Osteoblast (primary cell): ENCODE results near the gene KIF23. TPM values are rescaled to one million over a fixed set of nuclear protein-coding genes. Genes with fewer than 3 reads are reported as not detected.
"Not testable (repeated sequence)": the region's sequence is repeated elsewhere in the genome, so short reads cannot be mapped to it uniquely, and the experiment has no call there.

Source experiments
- DNase-seq: peaks from one replicate; pipeline ENCODE4 v3.0.0; 2011; ENCODE audit warnings: low spot score, mixed read lengths; ENCODE audit not compliant: insufficient read length; ENCODE audit errors: missing footprints
- H2AFZ ChIP-seq: 2 replicates; pipeline ENCODE4 v1.6.0; 2011; ENCODE audit warnings: mild to moderate bottlenecking, low read length
- H3K27ac ChIP-seq: 2 replicates; pipeline ENCODE4 v1.5.1; 2011; ENCODE audit warnings: mild to moderate bottlenecking, low read depth, low read length, moderate library complexity
- H3K27me3 ChIP-seq: 2 replicates; pipeline ENCODE4 v1.6.0; 2012; ENCODE audit warnings: mild to moderate bottlenecking, control low read depth, inconsistent platforms, low read length, moderate library complexity; ENCODE audit not compliant: insufficient read depth
- H3K36me3 ChIP-seq: 2 replicates; pipeline ENCODE4 v1.5.1; 2011; ENCODE audit warnings: mild to moderate bottlenecking, low read length, control low read depth, moderate library complexity; ENCODE audit not compliant: insufficient read depth
- H3K4me1 ChIP-seq: 2 replicates; pipeline ENCODE4 v1.5.1; 2011; ENCODE audit warnings: mild to moderate bottlenecking, low read length, control low read depth, moderate library complexity; ENCODE audit not compliant: insufficient read depth
- H3K4me2 ChIP-seq: 2 replicates; pipeline ENCODE4 v1.6.0; 2011; ENCODE audit warnings: mild to moderate bottlenecking, low read length; ENCODE audit not compliant: insufficient read depth
- H3K4me3 ChIP-seq: fragments of 200-600 bp; sonication (generic); 3 replicates; pipeline ENCODE4 v1.5.1; 2012; ENCODE audit warnings: mild to moderate bottlenecking, low read length, inconsistent platforms; ENCODE audit not compliant: insufficient read depth
- H3K79me2 ChIP-seq: 2 replicates; pipeline ENCODE4 v1.6.0; 2012; ENCODE audit warnings: mild to moderate bottlenecking, low read length, control low read depth, inconsistent platforms; ENCODE audit not compliant: insufficient read depth
- H3K9me3 ChIP-seq: 2 replicates; pipeline ENCODE4 v1.5.1; 2011; ENCODE audit warnings: low read depth, low read length, control low read depth
- H4K20me1 ChIP-seq: 2 replicates; pipeline ENCODE4 v1.6.0; 2012; ENCODE audit warnings: mild to moderate bottlenecking, low read length, control low read depth; ENCODE audit not compliant: insufficient read depth
- CTCF ChIP-seq: IDR thresholded peaks from 2 replicates; pipeline ENCODE4 v1.5.1; 2011; ENCODE audit warnings: mild to moderate bottlenecking, low read depth, low read length, moderate library complexity; ENCODE audit errors: extremely low read depth
- total RNA-seq: library from RNA; depleted of rRNA; stranded (reverse); fragments of >200 nt; gene quantifications from 2 replicates; pipeline ENCODE4 v1.2.3, GENCODE V29; 2012

KIF23 gene
- total RNA-seq, 1 donor: 8.3 TPM

GRCh38 chr15:69439623-69440022, 25.5 kb downstream of the KIF23 start:
- H3K27me3 ChIP-seq: no peaks in the 10 kb centered on the region
- no peak overlapping the region for H3K4me3 ChIP-seq
- no peak for DNase-seq
- H3K9me3 ChIP-seq: no peaks in the 10 kb centered on the region
- no peak overlapping the region for H3K27ac ChIP-seq
- no peak for TF ChIP-seq CTCF
- no peaks in the 10 kb centered on the region for H4K20me1 ChIP-seq
- H3K4me1 ChIP-seq: no peaks in the 10 kb centered on the region
- no peak overlapping the region for H3K4me2 ChIP-seq
- no peak overlapping the region for H2AFZ ChIP-seq
- H3K36me3 ChIP-seq: peaks cover 57% of the 10 kb centered on the region
- H3K79me2 ChIP-seq: peaks cover 9% of the 10 kb centered on the region

- TF ChIP-seq CTCF: no peak
- Histone ChIP-seq H3K9me3 (no peaks in the 10 kb centered on the region), H3K79me2 (peaks cover 7% of the 10 kb centered on the region), H3K4me3 (no peak overlapping the region), H2AFZ (peak overlapping the region; percentile 67), H4K20me1 (no peaks in the 10 kb centered on the region), H3K36me3 (peaks cover 61% of the 10 kb centered on the region), H3K4me1 (no peaks in the 10 kb centered on the region), H3K27ac (no peak overlapping the region), H3K4me2 (peak overlapping the region; percentile 37), H3K27me3 (no peaks in the 10 kb centered on the region)
- DNase-seq: no peak
Observed at GRCh38 chr15:69443032-69443611, 29.0 kb downstream of the KIF23 start.

- no peak overlapping the region for H3K27ac ChIP-seq
- H4K20me1 ChIP-seq: no peaks in the 10 kb centered on the region
- peaks cover 7% of the 10 kb centered on the region for H3K79me2 ChIP-seq
- DNase-seq: no peak
- H3K4me3 ChIP-seq: no peak overlapping the region
- TF ChIP-seq CTCF: no peak
- H2AFZ ChIP-seq: no peak overlapping the region
- H3K4me2 ChIP-seq: no peak overlapping the region
- H3K4me1 ChIP-seq: no peaks in the 10 kb centered on the region
- no peaks in the 10 kb centered on the region for H3K9me3 ChIP-seq
- no peaks in the 10 kb centered on the region for H3K27me3 ChIP-seq
- peaks cover 51% of the 10 kb centered on the region for H3K36me3 ChIP-seq
Observed at GRCh38 chr15:69444686-69445085, 30.5 kb downstream of the KIF23 start.

- Histone ChIP-seq H3K4me3 (no peak overlapping the region), H3K36me3 (peaks cover 32% of the 10 kb centered on the region), H2AFZ (no peak overlapping the region), H3K79me2 (peaks cover 2% of the 10 kb centered on the region), H3K27me3 (no peaks in the 10 kb centered on the region), H3K4me2 (no peak overlapping the region), H3K9me3 (no peaks in the 10 kb centered on the region), H3K27ac (no peak overlapping the region), H3K4me1 (peaks cover 5% of the 10 kb centered on the region), H4K20me1 (no peaks in the 10 kb centered on the region)
- no peak for TF ChIP-seq CTCF
- no peak for DNase-seq
Observed at GRCh38 chr15:69446953-69447352, 32.8 kb downstream of the KIF23 start.

- not testable (repeated sequence) for H2AFZ ChIP-seq, H3K4me3 ChIP-seq, DNase-seq, H3K27me3 ChIP-seq, H3K9me3 ChIP-seq, H3K27ac ChIP-seq, H3K4me2 ChIP-seq
- peaks cover 25% of the 10 kb centered on the region for H3K4me1 ChIP-seq
- peaks cover 27% of the 10 kb centered on the region for H3K79me2 ChIP-seq
- H3K36me3 ChIP-seq: peaks cover 44% of the 10 kb centered on the region
- H4K20me1 ChIP-seq: peaks cover 24% of the 10 kb centered on the region
Observed at GRCh38 chr15:69450221-69450620, 36.1 kb downstream of the KIF23 start.
